Sigmoid colon (tissue), 4 donors: ENCODE data around the gene CLPTM1.

ENCODE experiments used
- EP300 ChIP-seq, 4 donors: sonication (generic); formaldehyde crosslinking; IDR thresholded peaks; one replicate each; pipeline ENCODE4 v1.6.1; 2017; ENCODE audit warnings: antibody characterized with exemption in 4 of 4
- POLR2A ChIP-seq, 2 donors: fragments of 450-650 bp; IDR thresholded peaks; one replicate each; pipeline ENCODE4 v1.6.1; 2016; ENCODE audit warnings: antibody characterized with exemption in 2 of 2, mild to moderate bottlenecking in 2 of 2, moderate library complexity in 2 of 2
- POLR2AphosphoS5 ChIP-seq, 4 donors: sonication (generic); formaldehyde crosslinking; IDR thresholded peaks; one replicate each; pipeline ENCODE4 v1.6.1; 2017; ENCODE audit warnings: antibody characterized with exemption in 4 of 4
- TF ChIP-seq, protein P1 (sequence below), 4 experiments: fragments of 450-650 bp in 3 of 4; fragments of 200-600 bp in 1 of 4; IDR thresholded peaks; one replicate each; pipeline ENCODE4 v1.5.1; 2016 to 2019; ENCODE audit warnings: antibody characterized with exemption in 4 of 4, mild to moderate bottlenecking in 3 of 4, moderate library complexity in 2 of 4

GRCh38 chr19:44959691-44960090 is 4.5 kb downstream of the CLPTM1 start:
- TF ChIP-seq, protein P1, sequence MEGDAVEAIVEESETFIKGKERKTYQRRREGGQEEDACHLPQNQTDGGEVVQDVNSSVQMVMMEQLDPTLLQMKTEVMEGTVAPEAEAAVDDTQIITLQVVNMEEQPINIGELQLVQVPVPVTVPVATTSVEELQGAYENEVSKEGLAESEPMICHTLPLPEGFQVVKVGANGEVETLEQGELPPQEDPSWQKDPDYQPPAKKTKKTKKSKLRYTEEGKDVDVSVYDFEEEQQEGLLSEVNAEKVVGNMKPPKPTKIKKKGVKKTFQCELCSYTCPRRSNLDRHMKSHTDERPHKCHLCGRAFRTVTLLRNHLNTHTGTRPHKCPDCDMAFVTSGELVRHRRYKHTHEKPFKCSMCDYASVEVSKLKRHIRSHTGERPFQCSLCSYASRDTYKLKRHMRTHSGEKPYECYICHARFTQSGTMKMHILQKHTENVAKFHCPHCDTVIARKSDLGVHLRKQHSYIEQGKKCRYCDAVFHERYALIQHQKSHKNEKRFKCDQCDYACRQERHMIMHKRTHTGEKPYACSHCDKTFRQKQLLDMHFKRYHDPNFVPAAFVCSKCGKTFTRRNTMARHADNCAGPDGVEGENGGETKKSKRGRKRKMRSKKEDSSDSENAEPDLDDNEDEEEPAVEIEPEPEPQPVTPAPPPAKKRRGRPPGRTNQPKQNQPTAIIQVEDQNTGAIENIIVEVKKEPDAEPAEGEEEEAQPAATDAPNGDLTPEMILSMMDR (IDR thresholded peaks at IDR 0.05), result no peak
- TF ChIP-seq POLR2AphosphoS5 (IDR thresholded peaks at IDR 0.05) (no peak), POLR2A (IDR thresholded peaks at IDR 0.05) (no peak), EP300 (IDR thresholded peaks at IDR 0.05) (no peak)
